MCF 10A (cell line): ENCODE results near the gene ELK4. TPM values are rescaled to one million over a fixed set of nuclear protein-coding genes. Genes with fewer than 3 reads are reported as not detected.

Experiments used
- BruUV-seq: library from RNA; stranded (reverse); fragments of 400-500 nt; replicated peaks from 2 replicates; lab custom pipeline; 2021; lab: Mats Ljungman, UMichigan
- CTCF ChIA-PET: fragments of 300-600 bp; sonication (Branson Sonifier 250); formaldehyde crosslinking; extraction: SDS; loops from one replicate; lab custom pipeline; 2021; ENCODE audit warnings: antibody characterized with exemption, inconsistent platforms; lab: Yijun Ruan, JAX
- POLR2A ChIA-PET: fragments of 300-600, 350-650 bp; sonication (Branson Sonifier 250); formaldehyde crosslinking; extraction: SDS; loops from one replicate; lab custom pipeline; 2020; ENCODE audit warnings: antibody characterized with exemption, inconsistent platforms; lab: Yijun Ruan, JAX
- DNase-seq: peaks from one replicate; pipeline ENCODE4 v3.0.0-alpha.2; 2018; ENCODE audit not compliant: unreplicated experiment
- H3K27ac Mint-ChIP-seq: one replicate; pipeline ENCODE4 v1.8.0; 2022; ENCODE audit warnings: mild to moderate bottlenecking, low read depth, mixed read lengths; ENCODE audit not compliant: unreplicated experiment
- H3K27me3 Mint-ChIP-seq: one replicate; pipeline ENCODE4 v1.8.0; 2022; ENCODE audit warnings: mixed read lengths; ENCODE audit not compliant: insufficient read depth, unreplicated experiment
- H3K36me3 Mint-ChIP-seq: one replicate; pipeline ENCODE4 v1.8.0; 2022; ENCODE audit warnings: mild to moderate bottlenecking, moderate library complexity, mixed read lengths; ENCODE audit not compliant: insufficient read depth, unreplicated experiment
- H3K4me1 Mint-ChIP-seq: one replicate; pipeline ENCODE4 v1.8.0; 2022; ENCODE audit warnings: mixed read lengths; ENCODE audit not compliant: insufficient read depth, unreplicated experiment
- H3K4me3 Mint-ChIP-seq: one replicate; pipeline ENCODE4 v1.8.0; 2022; ENCODE audit warnings: mild to moderate bottlenecking, moderate library complexity, mixed read lengths; ENCODE audit not compliant: unreplicated experiment
- H3K9me3 Mint-ChIP-seq: one replicate; pipeline ENCODE4 v1.8.0; 2022; ENCODE audit warnings: mixed read lengths; ENCODE audit not compliant: unreplicated experiment
- CTCF ChIP-seq: fragments of 200-600 bp; IDR thresholded peaks from one replicate; pipeline ENCODE4 v1.8.0; 2022; ENCODE audit warnings: antibody characterized with exemption, mild to moderate bottlenecking; ENCODE audit not compliant: unreplicated experiment
- intact Hi-C: fragments of 100-400 bp; cut with micrococcal nuclease; formaldehyde crosslinking; loops from 2 replicates; pipeline ENCODE4 v1.14.1; 2022
- total RNA-seq: library from RNA; stranded (reverse); gene quantifications from 2 replicates; pipeline ENCODE4 v1.2.3, GENCODE V29; 2022

Gene ELK4
- total RNA-seq, 1 experiment from 2014 or later, result 101 TPM

GRCh38 chr1:205658943-205659581 is 27.3 kb upstream of the ELK4 start:
- DNase-seq, result peak; percentile 90
- Mint-ChIP-seq H3K36me3 (no peaks in the 10 kb centered on the region), H3K4me1 (peaks cover 1% of the 10 kb centered on the region), H3K9me3 (no peaks in the 10 kb centered on the region), H3K27ac (no peak overlapping the region), H3K4me3 (no peak overlapping the region), H3K27me3 (no peaks in the 10 kb centered on the region)
- no TSS peak for BruUV-seq
- ChIA-PET POLR2A (interaction anchor here (0.6 to 8.5 kb wide), 17 partner anchors 23 to 318 kb away, joined by 3 to 203 read pairs (median 6); partner anchors contain the start of gene ELK4), CTCF (interaction anchor here (0.5 to 13.9 kb wide), 89 partner anchors 11 to 1015 kb away, joined by 3 to 918 read pairs (median 6); partner anchors contain the start of genes ELK4, LEMD1, RAB29 and SLC45A3)
- intact Hi-C loops, result loop anchor here (1.0 to 10.0 kb wide), 7 partner anchors 52 to 447 kb away; partner anchors contain the start of gene RAB29
- peak; percentile 99 for TF ChIP-seq CTCF

DNA sequence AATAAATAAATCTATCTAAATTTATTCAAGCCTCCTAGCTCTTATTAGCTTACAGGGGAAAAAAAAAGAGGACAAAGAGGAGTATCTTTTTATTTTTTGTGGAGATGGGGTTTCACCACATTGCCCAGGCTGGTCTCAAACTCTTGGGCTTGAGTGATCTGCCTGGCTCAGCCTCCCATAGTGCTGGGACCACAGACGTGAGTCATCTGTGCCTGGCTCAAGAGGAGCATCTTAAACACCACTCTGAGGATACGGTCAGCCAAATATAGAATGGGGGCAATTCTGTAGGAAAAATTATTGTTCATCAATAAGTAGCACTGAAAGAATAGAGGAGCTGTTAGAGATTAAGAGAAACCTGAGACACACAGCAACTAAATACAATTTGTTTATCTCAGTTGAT is 24.4 kb upstream of the ELK4 start:
- TF ChIP-seq CTCF, result no peak
- H3K4me1 Mint-ChIP-seq, result no peaks in the 10 kb centered on the region
- no peaks in the 10 kb centered on the region for H3K9me3 Mint-ChIP-seq
- H3K27ac Mint-ChIP-seq, result no peak overlapping the region
- CTCF ChIA-PET, result interaction anchor here (0.5 to 13.9 kb wide), 30 partner anchors 7 to 304 kb away, joined by 3 to 918 read pairs (median 6); partner anchors contain the start of genes ELK4 and SLC45A3
- H3K4me3 Mint-ChIP-seq, result no peak overlapping the region
- H3K27me3 Mint-ChIP-seq, result no peaks in the 10 kb centered on the region
- no TSS peak for BruUV-seq
- H3K36me3 Mint-ChIP-seq, result no peaks in the 10 kb centered on the region
- POLR2A ChIA-PET, result interaction anchor here (0.6 to 8.5 kb wide), 10 partner anchors 11 to 132 kb away, joined by 3 to 203 read pairs (median 8); partner anchors contain the start of gene ELK4
- intact Hi-C loops, result loop anchor here (5.0 to 10.0 kb wide), 3 partner anchors 119 to 259 kb away; partner anchors contain the start of gene RAB29
- DNase-seq, result peak; percentile 68

DNA sequence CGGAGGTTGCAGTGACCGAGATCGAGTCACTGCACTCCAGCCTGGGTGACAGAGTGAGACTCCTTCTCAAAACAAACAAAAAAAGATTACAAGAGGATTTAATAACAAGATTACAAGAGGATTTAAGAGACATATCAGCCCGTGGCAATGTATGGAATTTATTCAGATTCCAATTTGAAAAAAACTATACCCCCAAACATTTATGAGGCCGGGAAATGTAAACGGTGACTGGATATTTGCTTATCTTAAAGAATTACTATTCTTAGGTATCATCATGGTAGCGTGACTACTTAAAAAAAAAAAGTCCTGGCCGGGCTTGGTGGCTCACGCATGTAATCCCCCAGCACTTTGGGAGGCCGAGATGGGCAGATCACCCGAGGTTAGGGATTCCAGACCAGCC is 21.2 kb upstream of the ELK4 start:
- H3K4me3 Mint-ChIP-seq, result no peak overlapping the region
- H3K36me3 Mint-ChIP-seq, result no peaks in the 10 kb centered on the region
- no peaks in the 10 kb centered on the region for H3K9me3 Mint-ChIP-seq
- no peak for DNase-seq
- intact Hi-C loops, result loop anchor here (10.0 kb wide), 1 partner anchor 122 kb away; the partner anchor contains the start of gene RAB29
- no peak for TF ChIP-seq CTCF
- CTCF ChIA-PET, result interaction anchor here (0.7 to 11.6 kb wide), 7 partner anchors 10 to 442 kb away, joined by 3 to 918 read pairs (median 133); partner anchors contain the start of gene ELK4
- POLR2A ChIA-PET, result interaction anchor here (0.7 to 8.5 kb wide), 5 partner anchors 17 to 564 kb away, joined by 3 to 203 read pairs (median 80); partner anchors contain the start of gene ELK4
- H3K4me1 Mint-ChIP-seq, result no peaks in the 10 kb centered on the region
- no peak overlapping the region for H3K27ac Mint-ChIP-seq
- no peaks in the 10 kb centered on the region for H3K27me3 Mint-ChIP-seq
- BruUV-seq, result no TSS peak

- H3K36me3 Mint-ChIP-seq, result no peaks in the 10 kb centered on the region
- no TSS peak for BruUV-seq
- CTCF ChIA-PET, result interaction anchor here (0.6 to 17.2 kb wide), 10 partner anchors 8 to 1107 kb away, joined by 3 to 381 read pairs (median 3); no protein-coding TSS in a partner anchor
- DNase-seq, result no peak
- no peaks in the 10 kb centered on the region for H3K9me3 Mint-ChIP-seq
- no peak overlapping the region for H3K27ac Mint-ChIP-seq
- no peak overlapping the region for H3K4me3 Mint-ChIP-seq
- no peaks in the 10 kb centered on the region for H3K4me1 Mint-ChIP-seq
- intact Hi-C loops, result loop anchor here (10.0 kb wide), 1 partner anchor 125 kb away; the partner anchor contains the start of gene RAB29
- POLR2A ChIA-PET, result interaction anchor here (1.6 to 1.8 kb wide), 2 partner anchors 14 to 58 kb away, joined by 8 to 10 read pairs; no protein-coding TSS in a partner anchor
- TF ChIP-seq CTCF, result no peak
- H3K27me3 Mint-ChIP-seq, result no peaks in the 10 kb centered on the region
These were observed 18.4 kb upstream of the ELK4 start for GRCh38 chr1:205650241-205650640.
